Stimulated activated CD8-positive, alpha-beta memory T cell treated with anti-CD3 and anti-CD28 coated beads, Interleukin-7, amount 100 ng/mL, for 1 hour (primary cell): ENCODE measurements around the gene GSKIP.
"Not testable (repeated sequence)": the region's sequence is repeated elsewhere in the genome, so short reads cannot be mapped to it uniquely, and the experiment has no call there.

Experiments
- DNase-seq, 2 donors: peaks; one replicate each; pipeline ENCODE4 v3.0.0-alpha.2; 2020; ENCODE audit warnings: low read depth in 2 of 2

GSKIP gene

GRCh38 chr14:96362965-96363750 lies at the start of gene GSKIP, which contains the start of gene ATG2B:
TSS of gene GSKIP (plus strand) at chr14:96363526. CDS start at chr14:96382248, 18,722 bp downstream.
TSS of gene ATG2B (minus strand) at chr14:96363341. CDS start at chr14:96362976, 365 bp downstream.
- DNase-seq, result peak; percentile 97 to 98

GRCh38 chr14:96316087-96316486 lies 47.2 kb upstream of the GSKIP start:
- DNase-seq, result no peak

GRCh38 chr14:96318836-96319235 lies 44.5 kb upstream of the GSKIP start:
- no peak for DNase-seq

- no peak for DNase-seq
These were observed 42.7 kb upstream of the GSKIP start for GRCh38 chr14:96320605-96321004.

- no peak for DNase-seq
These were observed 39.1 kb upstream of the GSKIP start for GRCh38 chr14:96324219-96324618.

- no peak for DNase-seq
These were observed 24.8 kb upstream of the GSKIP start for GRCh38 chr14:96338551-96338950.

- no peak for DNase-seq
These were observed 22.0 kb upstream of the GSKIP start for GRCh38 chr14:96341323-96341722.

GRCh38 chr14:96345669-96346068 lies 17.7 kb upstream of the GSKIP start:
- no peak for DNase-seq

- not testable (repeated sequence) for DNase-seq
These were observed 15.4 kb upstream of the GSKIP start for GRCh38 chr14:96347957-96348356.

GRCh38 chr14:96349286-96350075 lies 13.8 kb upstream of the GSKIP start:
- no peak for DNase-seq

GRCh38 chr14:96351986-96352385 lies 11.3 kb upstream of the GSKIP start:
- no peak for DNase-seq

- no peak for DNase-seq
These were observed 10.6 kb upstream of the GSKIP start for GRCh38 chr14:96352708-96353107.

GRCh38 chr14:96354246-96354645 lies 9.1 kb upstream of the GSKIP start:
- no peak for DNase-seq

GRCh38 chr14:96357216-96357615 lies 6.1 kb upstream of the GSKIP start:
- DNase-seq, result no peak

GRCh38 chr14:96359959-96360358 lies 3.4 kb upstream of the GSKIP start:
- no peak for DNase-seq

GRCh38 chr14:96362071-96362964 lies 1.0 kb upstream of the GSKIP start:
- DNase-seq, result peak in 1 of 2 donors; percentile 4

GRCh38 chr14:96363751-96364336 lies 518 bp downstream of the GSKIP start:
- peak in 1 of 2 donors; percentile 16 for DNase-seq

- DNase-seq, result no peak
These were observed 1.6 kb downstream of the GSKIP start for GRCh38 chr14:96364962-96365361.

- DNase-seq, result no peak
These were observed 5.2 kb downstream of the GSKIP start for GRCh38 chr14:96368534-96368933.

- DNase-seq, result no peak
These were observed 7.2 kb downstream of the GSKIP start for GRCh38 chr14:96370528-96370927.

- DNase-seq, result no peak
These were observed 10.2 kb downstream of the GSKIP start for GRCh38 chr14:96373538-96373937.
